Ishikawa (cell line): ENCODE measurements around the gene CASP9.

Experiments
- EGR1 ChIP-seq: IDR thresholded peaks from 2 replicates; pipeline ENCODE4 v1.6.1; 2012
- EP300 ChIP-seq: IDR thresholded peaks from 2 replicates; pipeline ENCODE4 v1.6.1; 2012; ENCODE audit warnings: borderline replicate concordance
- FOXM1 ChIP-seq: IDR thresholded peaks from 2 replicates; pipeline ENCODE4 v1.6.1; 2012; ENCODE audit warnings: low read depth, borderline replicate concordance
- MAX ChIP-seq: IDR thresholded peaks from 2 replicates; pipeline ENCODE4 v1.6.1; 2012
- NFIC ChIP-seq: IDR thresholded peaks from 2 replicates; pipeline ENCODE4 v1.6.1; 2012
- RAD21 ChIP-seq: IDR thresholded peaks from 2 replicates; pipeline ENCODE4 v1.6.1; 2012; ENCODE audit warnings: low read depth
- REST ChIP-seq: IDR thresholded peaks from 2 replicates; pipeline ENCODE4 v1.6.1; 2012; ENCODE audit warnings: low read depth, mild to moderate bottlenecking
- TAF1 ChIP-seq: IDR thresholded peaks from 2 replicates; pipeline ENCODE4 v1.6.1; 2012; ENCODE audit warnings: low read depth, mild to moderate bottlenecking
- TCF12 ChIP-seq: IDR thresholded peaks from 2 replicates; pipeline ENCODE4 v1.6.1; 2012; ENCODE audit warnings: low read depth
- USF1 ChIP-seq: IDR thresholded peaks from 2 replicates; pipeline ENCODE4 v1.6.1; 2012
- YY1 ChIP-seq: IDR thresholded peaks from 2 replicates; pipeline ENCODE4 v1.6.1; 2012; ENCODE audit warnings: low read depth
- ZBTB7A ChIP-seq: IDR thresholded peaks from 2 replicates; pipeline ENCODE4 v1.6.1; 2012; ENCODE audit warnings: low read depth

DNA sequence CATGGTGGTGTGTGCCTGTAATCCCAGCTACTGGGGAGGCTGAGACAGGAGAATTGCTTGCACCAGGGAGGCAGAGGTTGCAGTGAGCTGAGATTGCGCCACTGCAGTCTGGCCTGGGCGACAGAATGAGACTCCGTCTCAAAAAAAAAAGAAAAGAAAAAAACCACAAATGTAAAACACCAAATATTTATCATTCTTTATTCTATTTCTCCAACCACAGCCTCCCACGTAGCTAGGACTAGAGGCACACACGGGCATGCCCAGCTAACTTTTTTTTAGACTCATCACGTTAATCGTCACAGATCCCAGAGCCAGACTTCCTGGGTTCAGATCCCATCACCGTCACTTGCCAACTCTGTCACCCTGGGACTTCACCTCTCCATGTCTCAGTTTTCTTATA, 16.2 kb upstream of the CASP9 start:
- TF ChIP-seq USF1 (no peak), EP300 (no peak), TAF1 (no peak), RAD21 (no peak), YY1 (no peak), MAX (no peak), ZBTB7A (no peak), FOXM1 (no peak), REST (no peak), TCF12 (no peak), EGR1 (no peak), NFIC (no peak)
